OCI-LY7 (cell line): Measurements from ENCODE around the gene SYNGR3. TPM values are rescaled to one million over a fixed set of nuclear protein-coding genes. Genes with fewer than 3 reads are reported as not detected.

ENCODE experiments used
- BruUV-seq: library from RNA; stranded (reverse); fragments of 400-500 nt; replicated peaks from 2 replicates; lab custom pipeline; 2021; lab: Mats Ljungman, UMichigan
- CTCF ChIA-PET: fragments of 300-600 bp; sonication (Branson Sonifier 250); formaldehyde crosslinking; loops from one replicate; lab custom pipeline; 2022; ENCODE audit warnings: antibody characterized with exemption; ENCODE audit not compliant: unreplicated experiment; lab: Charles Lee
- POLR2A ChIA-PET: fragments of 300-600 bp; sonication (Branson Sonifier 250); formaldehyde crosslinking; loops from one replicate; lab custom pipeline; 2022; ENCODE audit warnings: antibody characterized with exemption; lab: Charles Lee
- DNase-seq: peaks from one replicate; pipeline ENCODE4 v3.0.0-alpha.2; 2015; ENCODE audit warnings: low spot score
- H2AFZ ChIP-seq: fragments of 200-600 bp; sonication (generic), shearing (Covaris generic); 2 replicates; pipeline ENCODE4 v1.6.1; 2014; ENCODE audit warnings: mild to moderate bottlenecking, antibody characterized with exemption, low read length, moderate library complexity
- H3K27ac ChIP-seq: fragments of 200-600 bp; sonication (generic); 2 replicates; pipeline ENCODE4 v1.5.1; 2014; ENCODE audit warnings: mixed run types, low read depth, mild to moderate bottlenecking, moderate library complexity, low read length, inconsistent platforms; ENCODE audit not compliant: poor library complexity, severe bottlenecking
- H3K36me3 ChIP-seq: fragments of 200-600 bp; sonication (generic); 2 replicates; pipeline ENCODE4 v1.6.1; 2014; ENCODE audit warnings: mild to moderate bottlenecking, antibody characterized with exemption, low read length, moderate library complexity, mixed read lengths; ENCODE audit not compliant: insufficient read depth
- H3K4me1 ChIP-seq: fragments of 200-600 bp; sonication (generic); 2 replicates; pipeline ENCODE4 v1.5.1; 2014; ENCODE audit warnings: mild to moderate bottlenecking, low read length; ENCODE audit not compliant: insufficient read depth, poor library complexity, severe bottlenecking
- H3K4me2 ChIP-seq: fragments of 200-600 bp; sonication (generic); 2 replicates; pipeline ENCODE4 v1.6.1; 2014; ENCODE audit warnings: mild to moderate bottlenecking, low read length
- H3K4me3 ChIP-seq: fragments of 200-600 bp; sonication (generic); 2 replicates; pipeline ENCODE4 v1.5.1; 2014; ENCODE audit warnings: mild to moderate bottlenecking, low read depth, low read length; ENCODE audit not compliant: poor library complexity, severe bottlenecking
- H3K79me2 ChIP-seq: fragments of 200-600 bp; sonication (generic); 2 replicates; pipeline ENCODE4 v1.6.1; 2016; ENCODE audit warnings: low read depth, mild to moderate bottlenecking, low read length, moderate library complexity, mixed read lengths; ENCODE audit not compliant: insufficient read depth
- H3K9me2 ChIP-seq: fragments of 200-600 bp; sonication (generic); 2 replicates; pipeline ENCODE4 v1.6.1; 2016; ENCODE audit warnings: mild to moderate bottlenecking, low read length, mixed read lengths; ENCODE audit not compliant: insufficient read depth
- H3K9me3 ChIP-seq: fragments of 200-600 bp; sonication (generic); 2 replicates; pipeline ENCODE4 v1.6.1; 2014; ENCODE audit warnings: mild to moderate bottlenecking, mixed run types, low read length, mixed read lengths
- H4K20me1 ChIP-seq: fragments of 200-600 bp; sonication (generic); 2 replicates; pipeline ENCODE4 v1.6.1; 2014; ENCODE audit warnings: mild to moderate bottlenecking, antibody characterized with exemption, low read length, moderate library complexity, mixed read lengths; ENCODE audit not compliant: insufficient read depth
- EZH2phosphoT487 ChIP-seq: fragments of 200-600 bp; sonication (generic); IDR thresholded peaks from 2 replicates; pipeline ENCODE4 v1.6.1; 2018; ENCODE audit warnings: low read depth, borderline replicate concordance, mild to moderate bottlenecking, mixed run types, antibody characterized with exemption, low read length, moderate library complexity, mixed read lengths
- intact Hi-C: fragments of 100-400 bp; cut with micrococcal nuclease; formaldehyde crosslinking; loops from one replicate; pipeline ENCODE4 v1.10.0; 2022; ENCODE audit not compliant: unreplicated experiment
- total RNA-seq, 2 experiments: library from RNA; depleted of rRNA in 1 of 2; stranded (reverse); fragments of >200 nt in 1 of 2; shearing (Covaris generic) in 1 of 2; gene quantifications; 2 replicates each; pipeline ENCODE4 v1.2.3, GENCODE V29; 2014 to 2022
- TF ChIP-seq, protein P1 (sequence below): fragments of 200-600 bp; sonication (generic); conservative IDR thresholded peaks from 2 replicates; pipeline ENCODE4 v1.5.1; 2014; ENCODE audit warnings: mild to moderate bottlenecking, antibody characterized with exemption, low read length, moderate library complexity, mixed read lengths

Gene SYNGR3
- total RNA-seq, 2 experiments from 2014 or later = 10.3 to 11.1 TPM

DNA sequence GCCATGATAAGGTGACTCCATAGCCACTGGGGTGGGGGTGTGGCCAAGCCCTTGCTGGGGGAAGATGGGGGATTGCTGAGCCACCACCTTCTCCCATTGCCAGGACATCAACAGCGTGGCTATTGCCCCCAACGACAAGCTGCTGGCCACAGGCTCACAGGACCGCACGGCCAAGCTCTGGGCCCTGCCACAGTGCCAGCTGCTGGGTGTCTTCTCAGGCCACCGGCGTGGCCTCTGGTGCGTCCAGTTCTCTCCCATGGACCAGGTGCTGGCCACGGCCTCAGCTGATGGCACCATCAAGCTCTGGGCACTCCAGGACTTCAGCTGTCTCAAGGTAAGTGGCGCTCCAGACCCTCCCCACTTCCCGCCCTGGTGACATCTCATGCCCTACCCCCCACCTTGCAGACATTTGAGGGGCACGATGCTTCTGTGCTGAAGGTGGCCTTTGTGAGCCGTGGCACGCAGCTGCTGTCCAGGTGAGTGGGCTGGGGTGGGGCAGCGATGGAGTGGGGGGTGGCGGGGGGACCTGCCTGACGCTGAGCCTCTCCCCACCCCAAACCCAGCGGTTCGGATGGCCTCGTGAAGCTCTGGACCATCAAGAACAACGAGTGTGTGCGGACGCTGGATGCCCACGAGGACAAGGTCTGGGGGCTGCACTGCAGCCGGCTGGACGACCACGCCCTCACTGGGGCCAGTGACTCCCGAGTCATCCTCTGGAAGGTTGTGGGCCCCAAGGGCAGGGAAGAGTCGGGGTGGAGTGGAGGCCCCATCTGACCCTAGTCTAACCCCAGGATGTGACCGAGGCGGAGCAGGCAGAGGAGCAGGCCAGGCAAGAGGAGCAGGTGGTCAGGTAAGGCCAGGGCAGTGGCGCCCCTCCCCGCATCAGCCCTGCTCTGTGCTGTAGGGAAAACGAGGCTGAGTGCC lies 12.6 kb upstream of the SYNGR3 start:
- H3K36me3 ChIP-seq = peaks cover 54% of the 10 kb centered on the region

DNA sequence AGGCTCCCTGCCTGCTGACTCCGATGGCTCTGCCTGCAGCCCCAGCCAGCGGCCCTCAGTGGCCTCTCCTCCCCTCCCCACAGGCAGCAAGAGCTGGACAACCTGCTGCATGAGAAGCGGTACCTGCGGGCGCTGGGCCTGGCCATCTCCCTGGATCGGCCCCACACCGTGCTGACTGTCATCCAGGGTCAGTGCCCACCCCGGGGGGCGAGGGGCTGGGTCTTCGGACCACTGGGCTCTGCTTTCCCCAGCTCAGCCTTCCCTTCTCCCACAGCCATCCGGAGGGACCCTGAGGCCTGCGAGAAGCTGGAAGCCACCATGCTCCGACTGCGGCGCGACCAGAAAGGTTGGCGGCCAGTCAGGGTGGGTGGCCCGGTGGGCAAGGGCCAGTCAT lies 11.9 kb upstream of the SYNGR3 start:
- DNase-seq = no peak
- Histone ChIP-seq H3K79me2 (peaks cover 11% of the 10 kb centered on the region), H3K9me3 (no peaks in the 10 kb centered on the region), H3K9me2 (no peaks in the 10 kb centered on the region), H3K4me1 (peaks cover 7% of the 10 kb centered on the region), H4K20me1 (no peaks in the 10 kb centered on the region), H3K4me2 (no peak overlapping the region), H3K27ac (no peak overlapping the region), H2AFZ (no peak overlapping the region), H3K36me3 (peaks cover 54% of the 10 kb centered on the region), H3K4me3 (no peak overlapping the region)
- BruUV-seq = TSS peak; percentile 51
- CTCF ChIA-PET = no interaction called here
- no peak for TF ChIP-seq EZH2phosphoT487
- TF ChIP-seq, protein P1, sequence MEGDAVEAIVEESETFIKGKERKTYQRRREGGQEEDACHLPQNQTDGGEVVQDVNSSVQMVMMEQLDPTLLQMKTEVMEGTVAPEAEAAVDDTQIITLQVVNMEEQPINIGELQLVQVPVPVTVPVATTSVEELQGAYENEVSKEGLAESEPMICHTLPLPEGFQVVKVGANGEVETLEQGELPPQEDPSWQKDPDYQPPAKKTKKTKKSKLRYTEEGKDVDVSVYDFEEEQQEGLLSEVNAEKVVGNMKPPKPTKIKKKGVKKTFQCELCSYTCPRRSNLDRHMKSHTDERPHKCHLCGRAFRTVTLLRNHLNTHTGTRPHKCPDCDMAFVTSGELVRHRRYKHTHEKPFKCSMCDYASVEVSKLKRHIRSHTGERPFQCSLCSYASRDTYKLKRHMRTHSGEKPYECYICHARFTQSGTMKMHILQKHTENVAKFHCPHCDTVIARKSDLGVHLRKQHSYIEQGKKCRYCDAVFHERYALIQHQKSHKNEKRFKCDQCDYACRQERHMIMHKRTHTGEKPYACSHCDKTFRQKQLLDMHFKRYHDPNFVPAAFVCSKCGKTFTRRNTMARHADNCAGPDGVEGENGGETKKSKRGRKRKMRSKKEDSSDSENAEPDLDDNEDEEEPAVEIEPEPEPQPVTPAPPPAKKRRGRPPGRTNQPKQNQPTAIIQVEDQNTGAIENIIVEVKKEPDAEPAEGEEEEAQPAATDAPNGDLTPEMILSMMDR = no peak
- intact Hi-C loops = no loop called here
- POLR2A ChIA-PET = no interaction called here

More for the DNA sequence above, 12.6 kb upstream of the SYNGR3 start:
- Histone ChIP-seq H3K4me1 (peaks cover 8% of the 10 kb centered on the region), H3K4me2 (no peak overlapping the region), H3K9me3 (no peaks in the 10 kb centered on the region), H4K20me1 (no peaks in the 10 kb centered on the region), H3K79me2 (peaks cover 17% of the 10 kb centered on the region), H2AFZ (no peak overlapping the region), H3K9me2 (no peaks in the 10 kb centered on the region), H3K27ac (no peak overlapping the region), H3K4me3 (no peak overlapping the region)
- ChIA-PET POLR2A (no interaction called here), CTCF (no interaction called here)
- no TSS peak for BruUV-seq
- no peak for TF ChIP-seq EZH2phosphoT487
- TF ChIP-seq, protein P1 = no peak
- intact Hi-C loops = no loop called here
- no peak for DNase-seq
